ENCODE measurements around the gene CRISPLD2.
"Not testable (repeated sequence)": the region's sequence is repeated elsewhere in the genome, so short reads cannot be mapped to it uniquely, and the experiment has no call there.

Gene CRISPLD2

DNA sequence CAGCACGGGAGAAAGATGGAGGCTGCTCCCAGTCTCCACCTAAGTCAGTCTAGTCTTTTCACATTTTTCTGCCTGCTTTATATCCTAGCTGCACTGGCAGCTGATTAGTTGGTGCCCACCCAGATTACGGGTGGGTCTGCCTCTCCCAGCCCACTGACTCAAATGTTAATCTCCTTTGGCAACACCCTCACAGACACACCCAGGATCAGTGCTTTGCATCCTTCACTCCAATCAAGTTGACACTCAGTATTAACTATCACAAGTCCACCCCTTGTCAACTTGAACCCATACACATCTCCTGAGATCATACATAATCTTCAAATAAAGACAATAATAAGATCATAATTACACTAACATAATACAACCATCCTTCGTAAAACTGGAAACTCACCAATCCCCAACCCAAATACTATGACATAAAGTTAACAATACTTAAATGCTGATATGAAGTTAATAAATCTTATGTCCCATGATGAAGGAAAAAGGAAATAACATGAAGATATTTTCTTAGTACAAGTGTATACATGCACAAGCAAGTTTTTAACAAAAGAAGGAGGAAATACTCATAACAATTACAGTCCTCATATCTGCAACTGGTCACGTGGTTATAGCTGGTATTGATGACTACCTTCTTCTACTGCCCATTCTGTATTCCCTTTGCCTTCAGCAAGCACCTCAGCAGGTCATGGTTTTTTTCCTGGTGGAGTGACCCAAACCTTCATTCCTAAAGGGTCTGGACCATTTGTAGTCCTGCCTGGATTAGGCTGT lies 35.8 kb downstream of the CRISPLD2 start:
- WGBS, 2 donors (ENCODE audit: extremely low coverage in 2 of 2, insufficient read length in 2 of 2, insufficient replicate concordance in 1 of 2) = no CpG with 5 or more reads among the region's 4 CpGs
- H3K4me2 ChIP-seq (ENCODE audit: insufficient read depth, low read length, poor library complexity, severe bottlenecking); H2BK5ac ChIP-seq (ENCODE audit: low read length); H3K27ac ChIP-seq (replicated peaks; ENCODE audit: low read length); H3K4ac ChIP-seq (ENCODE audit: low read length); H3K18ac ChIP-seq (ENCODE audit: low read length); H3K4me3 ChIP-seq (ENCODE audit: low read length in 2 of 2); H3K4me1 ChIP-seq (ENCODE audit: control insufficient read depth in 2 of 2, insufficient read depth in 1 of 2, low read depth in 1 of 2, low read length in 2 of 2); H2AK5ac ChIP-seq (ENCODE audit: low read depth, low read length); H3K14ac ChIP-seq (ENCODE audit: low read length); H2BK120ac ChIP-seq (ENCODE audit: low read depth, low read length); H3K9me3 ChIP-seq (replicated peaks in 1 of 2; ENCODE audit: control insufficient read depth in 2 of 2, insufficient read depth in 1 of 2, low read depth in 1 of 2, low read length in 2 of 2); H2BK15ac ChIP-seq (ENCODE audit: low read length); H3K9ac ChIP-seq (ENCODE audit: low read depth, low read length, poor library complexity); H2BK12ac ChIP-seq (ENCODE audit: low read length); DNase-seq (ENCODE audit: low spot score); H3K79me1 ChIP-seq (ENCODE audit: low read depth, low read length); H2AFZ ChIP-seq (ENCODE audit: low read length); H3K23ac ChIP-seq (ENCODE audit: low read depth, low read length, poor library complexity); H3K36me3 ChIP-seq (replicated peaks in 1 of 2; ENCODE audit: control insufficient read depth in 2 of 2, insufficient read depth in 2 of 2, low read length in 2 of 2); H4K8ac ChIP-seq (ENCODE audit: low read depth, low read length); H4K91ac ChIP-seq (ENCODE audit: low read depth, low read length, poor library complexity): not testable (repeated sequence)
- peaks cover 0 to 22% (median 0%) of the 10 kb centered on the region in 3 experiments for H3K27me3 ChIP-seq (ENCODE audit: control insufficient read depth in 3 of 3, insufficient read depth in 3 of 3, low read depth in 1 of 3, low read length in 3 of 3)

DNA sequence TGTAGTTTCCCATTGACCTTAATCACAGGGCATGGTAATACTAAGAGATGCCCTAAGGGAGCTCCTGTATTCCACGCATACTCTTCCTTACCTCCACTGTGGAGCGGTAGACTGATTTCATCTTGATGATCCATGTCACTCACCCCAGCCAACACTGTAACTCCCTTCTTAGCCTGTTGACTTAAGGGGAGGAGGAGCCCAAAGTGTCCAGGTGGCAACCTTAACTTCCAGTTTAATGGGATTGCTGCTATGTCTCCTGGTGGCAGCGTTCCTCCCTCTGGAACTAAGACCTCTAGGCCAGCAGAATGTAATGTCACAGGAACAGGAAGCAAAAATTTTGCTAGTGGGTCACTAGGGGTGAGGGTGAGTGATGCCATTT lies 36.4 kb downstream of the CRISPLD2 start:
- H3K14ac ChIP-seq (ENCODE audit: low read length); DNase-seq (ENCODE audit: low spot score); H3K79me1 ChIP-seq (ENCODE audit: low read depth, low read length); H3K27ac ChIP-seq (replicated peaks; ENCODE audit: low read length); H3K18ac ChIP-seq (ENCODE audit: low read length); H3K4me2 ChIP-seq (ENCODE audit: insufficient read depth, low read length, poor library complexity, severe bottlenecking); H3K4me3 ChIP-seq (ENCODE audit: low read length in 2 of 2); H2BK120ac ChIP-seq (ENCODE audit: low read depth, low read length); H2AFZ ChIP-seq (ENCODE audit: low read length); H3K4ac ChIP-seq (ENCODE audit: low read length); H4K8ac ChIP-seq (ENCODE audit: low read depth, low read length); H4K91ac ChIP-seq (ENCODE audit: low read depth, low read length, poor library complexity); H2BK5ac ChIP-seq (ENCODE audit: low read length); H2BK12ac ChIP-seq (ENCODE audit: low read length); H2AK5ac ChIP-seq (ENCODE audit: low read depth, low read length); H3K23ac ChIP-seq (ENCODE audit: low read depth, low read length, poor library complexity); H2BK15ac ChIP-seq (ENCODE audit: low read length); H3K4me1 ChIP-seq (ENCODE audit: control insufficient read depth in 2 of 2, insufficient read depth in 1 of 2, low read depth in 1 of 2, low read length in 2 of 2); H3K9ac ChIP-seq (ENCODE audit: low read depth, low read length, poor library complexity); H3K36me3 ChIP-seq (replicated peaks in 1 of 2; ENCODE audit: control insufficient read depth in 2 of 2, insufficient read depth in 2 of 2, low read length in 2 of 2): not testable (repeated sequence)
- H3K9me3 ChIP-seq (replicated peaks in 1 of 2; ENCODE audit: control insufficient read depth in 2 of 2, insufficient read depth in 1 of 2, low read depth in 1 of 2, low read length in 2 of 2) = peaks cover 0 to 12% of the 10 kb centered on the region in 2 donors
- H3K27me3 ChIP-seq (ENCODE audit: control insufficient read depth in 3 of 3, insufficient read depth in 3 of 3, low read depth in 1 of 3, low read length in 3 of 3) = peaks cover 0 to 20% (median 0%) of the 10 kb centered on the region in 3 experiments
- WGBS, 2 donors (ENCODE audit: extremely low coverage in 2 of 2, insufficient read length in 2 of 2, insufficient replicate concordance in 1 of 2) = no CpG with 5 or more reads among the region's 3 CpGs

DNA sequence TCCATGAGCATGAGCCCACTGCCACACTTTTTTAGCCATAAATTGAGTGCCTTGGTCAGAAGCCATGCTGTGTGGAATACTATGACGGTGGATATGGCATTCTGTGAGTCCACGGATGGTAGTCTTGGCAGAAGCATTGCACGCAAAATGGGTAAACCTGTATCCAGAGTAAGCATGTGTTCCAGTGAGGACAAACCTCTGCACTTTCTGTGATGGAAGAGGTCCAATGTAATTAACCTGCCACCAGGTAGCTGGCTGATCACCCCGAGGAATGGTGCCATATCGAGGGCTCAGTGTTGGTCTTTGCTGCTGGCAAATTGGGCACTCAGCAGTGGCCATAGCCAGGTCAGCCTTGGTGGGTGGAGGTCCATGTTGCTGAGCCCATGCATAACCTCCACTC lies 37.0 kb downstream of the CRISPLD2 start:
- H2BK5ac ChIP-seq (ENCODE audit: low read length); H3K14ac ChIP-seq (ENCODE audit: low read length); H2BK15ac ChIP-seq (ENCODE audit: low read length); H2AK5ac ChIP-seq (ENCODE audit: low read depth, low read length); DNase-seq (ENCODE audit: low spot score); H3K79me1 ChIP-seq (ENCODE audit: low read depth, low read length); H2BK120ac ChIP-seq (ENCODE audit: low read depth, low read length); H4K8ac ChIP-seq (ENCODE audit: low read depth, low read length); H4K91ac ChIP-seq (ENCODE audit: low read depth, low read length, poor library complexity); H3K4me1 ChIP-seq (ENCODE audit: control insufficient read depth in 2 of 2, insufficient read depth in 1 of 2, low read depth in 1 of 2, low read length in 2 of 2); H3K9ac ChIP-seq (ENCODE audit: low read depth, low read length, poor library complexity); H3K4me3 ChIP-seq (ENCODE audit: low read length in 2 of 2); H3K23ac ChIP-seq (ENCODE audit: low read depth, low read length, poor library complexity); H2BK12ac ChIP-seq (ENCODE audit: low read length); H3K27ac ChIP-seq (replicated peaks; ENCODE audit: low read length); H3K4ac ChIP-seq (ENCODE audit: low read length); H3K18ac ChIP-seq (ENCODE audit: low read length); H3K4me2 ChIP-seq (ENCODE audit: insufficient read depth, low read length, poor library complexity, severe bottlenecking); H2AFZ ChIP-seq (ENCODE audit: low read length); H3K36me3 ChIP-seq (replicated peaks in 1 of 2; ENCODE audit: control insufficient read depth in 2 of 2, insufficient read depth in 2 of 2, low read length in 2 of 2): not testable (repeated sequence)
- peaks cover 0 to 20% (median 0%) of the 10 kb centered on the region in 3 experiments for H3K27me3 ChIP-seq (ENCODE audit: control insufficient read depth in 3 of 3, insufficient read depth in 3 of 3, low read depth in 1 of 3, low read length in 3 of 3)
- WGBS, 2 donors (ENCODE audit: extremely low coverage in 2 of 2, insufficient read length in 2 of 2, insufficient replicate concordance in 1 of 2) = no CpG with 5 or more reads among the region's 5 CpGs
- peaks cover under 1 to 12% of the 10 kb centered on the region in 2 donors for H3K9me3 ChIP-seq (replicated peaks in 1 of 2; ENCODE audit: control insufficient read depth in 2 of 2, insufficient read depth in 1 of 2, low read depth in 1 of 2, low read length in 2 of 2)

DNA sequence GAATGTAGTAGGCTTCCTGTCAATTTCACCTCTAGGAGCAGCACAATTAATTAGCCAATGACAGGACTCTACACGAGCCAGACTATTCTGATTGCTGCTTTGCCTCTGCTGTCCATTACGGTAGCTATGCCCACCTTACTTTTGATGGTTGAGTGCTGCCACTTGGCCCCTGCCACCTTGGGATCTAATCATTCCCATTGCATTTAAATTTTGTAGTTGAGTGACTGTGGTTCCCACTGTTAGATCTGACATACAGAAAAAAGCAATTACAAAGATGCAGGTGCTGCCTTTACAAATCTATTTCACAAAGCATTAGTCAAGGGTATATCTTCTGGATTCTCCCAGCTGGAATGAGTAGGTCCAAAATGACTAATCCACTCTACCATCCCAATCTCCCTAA lies 39.9 kb downstream of the CRISPLD2 start:
- Histone ChIP-seq H2BK12ac (ENCODE audit: low read length) (no peak overlapping the region), H3K23ac (ENCODE audit: low read depth, low read length, poor library complexity) (no peak overlapping the region)

More for the DNA sequence above, 39.9 kb downstream of the CRISPLD2 start:
- no peak overlapping the region for H2BK120ac ChIP-seq (ENCODE audit: low read depth, low read length)
- no peak overlapping the region for H2AFZ ChIP-seq (ENCODE audit: low read length)
- H3K9ac ChIP-seq (ENCODE audit: low read depth, low read length, poor library complexity) = no peak overlapping the region
- no peak overlapping the region for H2AK5ac ChIP-seq (ENCODE audit: low read depth, low read length)
- H3K27ac ChIP-seq (replicated peaks; ENCODE audit: low read length) = no peak overlapping the region
- no peak for DNase-seq (ENCODE audit: low spot score)
- WGBS, 2 donors (ENCODE audit: extremely low coverage in 2 of 2, insufficient read length in 2 of 2, insufficient replicate concordance in 1 of 2) = no CpG with 5 or more reads among the region's 2 CpGs
- H3K4me1 ChIP-seq (ENCODE audit: control insufficient read depth in 2 of 2, insufficient read depth in 1 of 2, low read depth in 1 of 2, low read length in 2 of 2) = peaks cover 0 to 6% of the 10 kb centered on the region in 2 donors
- H4K91ac ChIP-seq (ENCODE audit: low read depth, low read length, poor library complexity) = no peak overlapping the region
- no peak overlapping the region for H3K4me2 ChIP-seq (ENCODE audit: insufficient read depth, low read length, poor library complexity, severe bottlenecking)
- no peak overlapping the region for H3K14ac ChIP-seq (ENCODE audit: low read length)
- no peak overlapping the region for H3K4ac ChIP-seq (ENCODE audit: low read length)
- H2BK5ac ChIP-seq (ENCODE audit: low read length) = no peak overlapping the region
- H4K8ac ChIP-seq (ENCODE audit: low read depth, low read length) = no peak overlapping the region
- no peak overlapping the region for H3K18ac ChIP-seq (ENCODE audit: low read length)
- H3K79me1 ChIP-seq (ENCODE audit: low read depth, low read length) = no peaks in the 10 kb centered on the region
- H2BK15ac ChIP-seq (ENCODE audit: low read length) = no peak overlapping the region
- no peak overlapping the region for H3K4me3 ChIP-seq (ENCODE audit: low read length in 2 of 2)
- peaks cover 3 to 12% of the 10 kb centered on the region in 2 donors for H3K9me3 ChIP-seq (replicated peaks in 1 of 2; ENCODE audit: control insufficient read depth in 2 of 2, insufficient read depth in 1 of 2, low read depth in 1 of 2, low read length in 2 of 2)
- H3K36me3 ChIP-seq (replicated peaks in 1 of 2; ENCODE audit: control insufficient read depth in 2 of 2, insufficient read depth in 2 of 2, low read length in 2 of 2) = no peaks in the 10 kb centered on the region
- peaks cover 0 to 10% (median 0%) of the 10 kb centered on the region in 3 experiments for H3K27me3 ChIP-seq (ENCODE audit: control insufficient read depth in 3 of 3, insufficient read depth in 3 of 3, low read depth in 1 of 3, low read length in 3 of 3)
